HEK293 (cell line): ENCODE results near the gene KDELR1.

Experiments
- CTCF ChIA-PET: fragments of 350-600 bp; formaldehyde crosslinking; extraction: SDS; loops from one replicate; lab custom pipeline; 2021; ENCODE audit warnings: antibody characterized with exemption; lab: Yijun Ruan, JAX
- POLR2A ChIA-PET: fragments of 300-600 bp; formaldehyde crosslinking; extraction: SDS; loops from one replicate; lab custom pipeline; 2020; ENCODE audit warnings: antibody characterized with exemption, inconsistent platforms; lab: Yijun Ruan, JAX
- H3K27ac ChIP-seq: fragments of 200-500 bp; sonication (Bioruptor generic); 2 replicates; pipeline ENCODE4 v1.5.1; 2014; ENCODE audit warnings: low read depth, low read length, control low read depth, inconsistent platforms; ENCODE audit errors: extremely low read depth
- H3K36me3 ChIP-seq, 2 experiments: fragments of 200-500 bp in 1 of 2; sonication (Bioruptor generic) in 1 of 2; 1 replicate in 1 of 2; 2 replicates in 1 of 2; pipeline ENCODE4 v1.5.1; 2014 to 2017; ENCODE audit warnings: inconsistent platforms in 2 of 2, low read length in 2 of 2; ENCODE audit not compliant: control insufficient read depth in 2 of 2, insufficient read depth in 1 of 2
- H3K4me1 ChIP-seq: fragments of 200-500 bp; sonication (Bioruptor generic); 2 replicates; pipeline ENCODE4 v1.5.1; 2014; ENCODE audit warnings: mild to moderate bottlenecking, low read length, inconsistent platforms; ENCODE audit not compliant: control insufficient read depth, insufficient read depth
- H3K4me3 ChIP-seq: 2 replicates; pipeline ENCODE4 v1.5.1; 2011; ENCODE audit warnings: low read depth, mild to moderate bottlenecking, control low read depth, low read length, moderate library complexity
- H3K9me3 ChIP-seq: fragments of 200-500 bp; sonication (Bioruptor generic); 2 replicates; pipeline ENCODE4 v1.5.1; 2014; ENCODE audit warnings: low read depth, low read length, inconsistent platforms; ENCODE audit not compliant: control insufficient read depth, insufficient read depth
- EGR2 ChIP-seq: fragments of 450-650 bp; formaldehyde crosslinking; IDR thresholded peaks from 2 replicates; pipeline ENCODE4 v1.5.1; 2016; ENCODE audit warnings: low read depth, missing biosample characterization, missing genetic modification characterization
- KLF8 ChIP-seq: fragments of 450-650 bp; formaldehyde crosslinking; IDR thresholded peaks from 2 replicates; pipeline ENCODE4 v1.5.1; 2016; ENCODE audit warnings: missing biosample characterization, missing genetic modification characterization
- MZF1 ChIP-seq: fragments of 450-650 bp; formaldehyde crosslinking; IDR thresholded peaks from 2 replicates; pipeline ENCODE4 v1.5.1; 2017; ENCODE audit warnings: missing biosample characterization, missing genetic modification characterization, borderline replicate concordance
- REPIN1 ChIP-seq: fragments of 450-650 bp; formaldehyde crosslinking; IDR thresholded peaks from 2 replicates; pipeline ENCODE4 v1.5.1; 2017; ENCODE audit warnings: missing biosample characterization, missing genetic modification characterization, low read depth
- SP3 ChIP-seq: fragments of 450-650 bp; formaldehyde crosslinking; IDR thresholded peaks from 2 replicates; pipeline ENCODE4 v1.5.1; 2016; ENCODE audit warnings: missing biosample characterization, missing genetic modification characterization
- YY2 ChIP-seq: fragments of 450-650 bp; formaldehyde crosslinking; IDR thresholded peaks from 2 replicates; pipeline ENCODE4 v1.5.1; 2016; ENCODE audit warnings: missing biosample characterization, missing genetic modification characterization
- ZBTB20 ChIP-seq: fragments of 450-650 bp; formaldehyde crosslinking; IDR thresholded peaks from 2 replicates; pipeline ENCODE4 v1.5.1; 2016; ENCODE audit warnings: missing biosample characterization, missing genetic modification characterization
- ZBTB26 ChIP-seq: fragments of 450-650 bp; formaldehyde crosslinking; optimal IDR thresholded peaks from 2 replicates; pipeline ENCODE3; 2016; ENCODE audit warnings: missing biosample characterization, mild to moderate bottlenecking, missing genetic modification characterization
- ZBTB44 ChIP-seq: fragments of 450-650 bp; IDR thresholded peaks from 2 replicates; pipeline ENCODE4 v1.5.1; 2018; ENCODE audit warnings: missing biosample characterization, mild to moderate bottlenecking, missing genetic modification characterization
- ZFP3 ChIP-seq: fragments of 450-650 bp; formaldehyde crosslinking; IDR thresholded peaks from 2 replicates; pipeline ENCODE4 v1.5.1; 2016; ENCODE audit warnings: low read depth, missing biosample characterization, missing genetic modification characterization
- ZNF169 ChIP-seq: fragments of 450-650 bp; formaldehyde crosslinking; IDR thresholded peaks from 2 replicates; pipeline ENCODE4 v1.5.1; 2016; ENCODE audit warnings: missing biosample characterization, missing genetic modification characterization
- ZNF2 ChIP-seq: fragments of 450-650 bp; formaldehyde crosslinking; IDR thresholded peaks from 2 replicates; pipeline ENCODE4 v1.5.1; 2016; ENCODE audit warnings: missing biosample characterization, missing genetic modification characterization
- ZNF335 ChIP-seq: fragments of 450-650 bp; formaldehyde crosslinking; conservative IDR thresholded peaks from 2 replicates; pipeline ENCODE4 v1.5.1; 2016; ENCODE audit warnings: missing biosample characterization, missing genetic modification characterization
- ZNF391 ChIP-seq: fragments of 450-650 bp; formaldehyde crosslinking; IDR thresholded peaks from 2 replicates; pipeline ENCODE4 v1.5.1; 2016; ENCODE audit warnings: low read depth, missing biosample characterization, missing genetic modification characterization, borderline replicate concordance
- ZNF398 ChIP-seq: fragments of 450-650 bp; formaldehyde crosslinking; IDR thresholded peaks from 2 replicates; pipeline ENCODE4 v1.5.1; 2017; ENCODE audit warnings: missing biosample characterization, missing genetic modification characterization
- ZNF488 ChIP-seq: fragments of 450-650 bp; formaldehyde crosslinking; IDR thresholded peaks from 2 replicates; pipeline ENCODE4 v1.5.1; 2016; ENCODE audit warnings: missing biosample characterization, missing genetic modification characterization
- ZNF501 ChIP-seq: fragments of 450-650 bp; formaldehyde crosslinking; IDR thresholded peaks from 2 replicates; pipeline ENCODE4 v1.5.1; 2016; ENCODE audit warnings: missing biosample characterization, missing genetic modification characterization
- ZNF510 ChIP-seq: fragments of 450-650 bp; formaldehyde crosslinking; IDR thresholded peaks from 2 replicates; pipeline ENCODE4 v1.5.1; 2018; ENCODE audit warnings: mild to moderate bottlenecking, missing genetic modification characterization, missing biosample characterization; ENCODE audit not compliant: insufficient replicate concordance
- ZNF513 ChIP-seq: fragments of 450-650 bp; IDR thresholded peaks from 2 replicates; pipeline ENCODE4 v1.5.1; 2018; ENCODE audit warnings: missing biosample characterization, missing genetic modification characterization
- ZNF677 ChIP-seq: fragments of 450-650 bp; IDR thresholded peaks from 2 replicates; pipeline ENCODE4 v1.5.0; 2018; ENCODE audit warnings: missing biosample characterization, mild to moderate bottlenecking, missing genetic modification characterization, moderate library complexity
- ZNF76 ChIP-seq: fragments of 450-650 bp; formaldehyde crosslinking; IDR thresholded peaks from 2 replicates; pipeline ENCODE4; 2016; ENCODE audit warnings: low read depth, missing biosample characterization, missing genetic modification characterization, borderline replicate concordance
- ZSCAN4 ChIP-seq: fragments of 450-650 bp; formaldehyde crosslinking; IDR thresholded peaks from 2 replicates; pipeline ENCODE4 v1.5.1; 2017; ENCODE audit warnings: missing biosample characterization, missing genetic modification characterization

The KDELR1 gene

GRCh38 chr19:48419158-48419920 lies 28.0 kb upstream of the KDELR1 start (continued):
- TF ChIP-seq ZNF398 = no peak
- TF ChIP-seq ZNF76 (tag by site-specific recombination) = peak; percentile 95
- TF ChIP-seq ZNF488 (tag by site-specific recombination) = no peak
- no peak for TF ChIP-seq ZSCAN4 (tag by site-specific recombination)
- peak; percentile 92 for TF ChIP-seq SP3
- peak; percentile 93 for TF ChIP-seq KLF8
- no peak for TF ChIP-seq REPIN1 (tag by site-specific recombination)
- TF ChIP-seq ZNF501 (tag by site-specific recombination) = no peak
- peak; percentile 74 for TF ChIP-seq ZNF335 (tag by site-specific recombination)
- TF ChIP-seq ZNF513 (tag by site-specific recombination) = peak; percentile 65
- TF ChIP-seq ZNF677 (tag by site-specific recombination) = no peak
- TF ChIP-seq ZBTB26 (tag by site-specific recombination) = no peak
- TF ChIP-seq MZF1 (tag by site-specific recombination) = no peak; the same call in 1 of the 2 replicates
- TF ChIP-seq ZNF2 (tag by site-specific recombination) = no peak
- no peak for TF ChIP-seq ZBTB44 (tag by site-specific recombination)

- ChIA-PET POLR2A (interaction anchor here (1.0 to 1.4 kb wide), 2 partner anchors 27 to 55 kb away, joined by 3 read pairs; partner anchors contain the start of genes KDELR1, SYNGR4 and TMEM143), CTCF (interaction anchor here (1.1 kb wide), 1 partner anchor 170 kb away, joined by 4 read pairs; no protein-coding TSS in a partner anchor)
- 0 out of 2 replicates have a peak overlapping the region, but pooled peaks have one; percentile 14 for H3K27ac ChIP-seq
- no peaks in the 10 kb centered on the region for H3K9me3 ChIP-seq
- peaks cover 8% of the 10 kb centered on the region; the same call in 1 of the 2 replicates for H3K4me1 ChIP-seq
- no peaks in the 10 kb centered on the region for H3K36me3 ChIP-seq
- H3K4me3 ChIP-seq = no peak overlapping the region
- TF ChIP-seq ZFP3 (no peak), ZNF398 (no peak), ZNF391 (tag by site-specific recombination) (no peak), EGR2 (tag by site-specific recombination) (peak; percentile 31; the same call in 1 of the 2 replicates), ZNF510 (tag by site-specific recombination) (no peak), YY2 (tag by site-specific recombination) (peak; percentile 59; the same call in 1 of the 2 replicates), ZBTB20 (tag by site-specific recombination) (0 out of 2 replicates have a peak, but pooled peaks have one; percentile 24), ZNF169 (no peak)
Observed at GRCh38 chr19:48418317-48419064, 27.1 kb upstream of the KDELR1 start.
